ENCODE results near the gene TRIM5. TPM values are rescaled to one million over a fixed set of nuclear protein-coding genes. Genes with fewer than 3 reads are reported as not detected.
A peak's percentile ranks its signal among the peaks of the same experiment; 100 is the strongest.

TRIM5 gene
- total and polyA plus RNA-seq, 5 experiments from 2014 or later: 9.6 to 41.8 (median 10.4) TPM

DNA sequence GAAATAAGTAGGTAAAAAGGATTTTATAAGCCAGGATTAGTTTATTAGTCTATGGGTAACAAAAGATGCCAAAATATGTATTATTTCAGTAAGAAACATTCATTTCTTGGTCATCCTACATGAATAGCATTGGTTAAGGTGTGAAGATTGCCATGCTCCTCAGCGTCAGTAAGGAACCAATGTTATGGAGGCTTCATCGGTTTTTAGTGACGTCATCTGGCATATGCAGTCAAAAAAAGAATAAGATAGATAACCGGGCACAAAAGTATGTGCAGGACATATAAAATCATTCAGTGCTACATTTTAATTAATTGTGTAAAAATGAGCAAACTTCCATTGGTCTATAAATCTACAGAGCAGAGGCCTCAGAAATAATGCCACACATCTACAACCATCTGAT lies 29.4 kb downstream of the TRIM5 start:
- Mint-ChIP-seq H3K36me3 (peaks cover 10 to 18% (median 14%) of the 10 kb centered on the region in 3 donors), H3K9me3 (peaks cover 0 to 6% (median 0%) of the 10 kb centered on the region in 9 donors), H3K4me3 (no peak overlapping the region), H3K27ac (no peak overlapping the region), H3K4me1 (peaks cover 0 to 4% (median under 1%) of the 10 kb centered on the region in 4 donors), H3K27me3 (no peaks in the 10 kb centered on the region)
- POLR2A ChIA-PET: no interaction called here
- ATAC-seq (no peak), DNase-seq (no peak)

DNA sequence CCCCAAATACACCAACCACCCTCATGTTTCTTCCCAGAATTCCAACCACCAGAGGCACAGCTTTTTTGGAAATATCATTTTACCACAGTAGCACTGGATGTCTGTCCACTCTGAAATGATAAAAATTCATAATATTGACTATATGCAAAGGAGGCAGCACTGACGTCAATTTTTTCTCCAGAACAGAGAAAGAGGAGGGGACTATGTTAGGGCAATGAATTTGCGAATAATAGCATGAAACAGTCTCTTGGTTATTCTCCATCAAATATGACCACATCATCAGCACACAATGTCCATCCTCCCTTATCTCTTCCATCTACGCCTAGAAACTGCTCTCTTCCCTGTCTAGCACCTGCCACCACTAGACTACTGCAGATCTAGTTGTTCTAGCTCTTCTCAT lies 38.7 kb downstream of the TRIM5 start:
- POLR2A ChIA-PET: no interaction called here
- H3K4me3 Mint-ChIP-seq: no peak overlapping the region
- H3K36me3 Mint-ChIP-seq: peaks cover 7 to 43% (median 39%) of the 10 kb centered on the region in 3 donors
- DNase-seq: no peak
- no peaks in the 10 kb centered on the region for H3K27me3 Mint-ChIP-seq
- ATAC-seq: no peak
- H3K4me1 Mint-ChIP-seq: no peaks in the 10 kb centered on the region
- peaks cover 0 to 4% (median 0%) of the 10 kb centered on the region in 9 donors for H3K9me3 Mint-ChIP-seq
- H3K27ac Mint-ChIP-seq: peak overlapping the region in 1 of 10 donors; percentile 20

- Mint-ChIP-seq H3K9me3 (peaks cover 0 to 4% (median 0%) of the 10 kb centered on the region in 9 donors), H3K27ac (peak overlapping the region in 1 of 10 donors; percentile 11), H3K27me3 (no peaks in the 10 kb centered on the region), H3K4me3 (no peak overlapping the region), H3K4me1 (peaks cover 0 to under 1% (median 0%) of the 10 kb centered on the region in 4 donors), H3K36me3 (peaks cover 10 to 61% (median 50%) of the 10 kb centered on the region in 3 donors)
- POLR2A ChIA-PET: no interaction called here
- DNase-seq (no peak), ATAC-seq (no peak)
Measured at GRCh38 chr11:5643585-5643984, 41.3 kb downstream of the TRIM5 start.

- ATAC-seq: no peak
- H3K27ac Mint-ChIP-seq: no peak overlapping the region
- no peak overlapping the region for H3K4me3 Mint-ChIP-seq
- no peak for DNase-seq
- H3K36me3 Mint-ChIP-seq: peaks cover 19 to 95% (median 83%) of the 10 kb centered on the region in 3 donors
- POLR2A ChIA-PET: no interaction called here
- H3K9me3 Mint-ChIP-seq: peaks cover 0 to 4% (median 0%) of the 10 kb centered on the region in 9 donors
- peaks cover 0 to 10% (median 3%) of the 10 kb centered on the region in 4 donors for H3K4me1 Mint-ChIP-seq
- H3K27me3 Mint-ChIP-seq: no peaks in the 10 kb centered on the region
Measured at GRCh38 chr11:5639953-5640352, 44.9 kb downstream of the TRIM5 start.

DNA sequence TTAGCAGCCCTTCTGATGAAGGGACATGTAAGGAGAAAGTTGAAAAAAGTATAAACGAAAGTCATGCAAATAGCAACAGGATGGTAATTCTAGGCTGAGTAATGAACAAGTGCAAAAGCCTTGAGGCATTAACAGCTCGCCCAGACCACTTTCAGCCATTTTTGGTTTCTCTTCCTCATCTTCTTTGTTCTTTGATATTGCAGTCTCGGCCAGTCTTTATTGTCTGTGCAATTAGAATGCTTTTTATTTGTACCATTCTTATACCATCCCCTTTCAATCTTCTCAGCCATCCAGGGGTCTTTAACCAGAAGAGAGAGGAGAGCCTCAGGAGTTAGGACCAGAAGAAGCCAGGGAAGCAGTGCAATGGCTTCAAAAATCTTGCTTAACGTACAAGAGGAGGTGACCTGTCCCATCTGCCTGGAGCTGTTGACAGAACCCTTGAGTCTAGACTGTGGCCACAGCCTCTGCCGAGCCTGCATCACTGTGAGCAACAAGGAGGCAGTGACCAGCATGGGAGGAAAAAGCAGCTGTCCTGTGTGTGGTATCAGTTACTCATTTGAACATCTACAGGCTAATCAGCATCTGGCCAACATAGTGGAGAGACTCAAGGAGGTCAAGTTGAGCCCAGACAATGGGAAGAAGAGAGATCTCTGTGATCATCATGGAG lies 52.8 kb downstream of the TRIM5 start:
- POLR2A ChIA-PET: no interaction called here
- Mint-ChIP-seq H3K27ac (peak overlapping the region in 3 of 10 donors; percentile 5 to 69 (median 49)), H3K4me1 (peaks cover 19 to 57% (median 37%) of the 10 kb centered on the region in 4 donors), H3K4me3 (peak overlapping the region in 1 of 10 donors; percentile 62), H3K36me3 (peaks cover 24 to 57% (median 46%) of the 10 kb centered on the region in 3 donors), H3K27me3 (no peaks in the 10 kb centered on the region), H3K9me3 (no peaks in the 10 kb centered on the region)
- no peak for ATAC-seq
- no peak for DNase-seq

DNA sequence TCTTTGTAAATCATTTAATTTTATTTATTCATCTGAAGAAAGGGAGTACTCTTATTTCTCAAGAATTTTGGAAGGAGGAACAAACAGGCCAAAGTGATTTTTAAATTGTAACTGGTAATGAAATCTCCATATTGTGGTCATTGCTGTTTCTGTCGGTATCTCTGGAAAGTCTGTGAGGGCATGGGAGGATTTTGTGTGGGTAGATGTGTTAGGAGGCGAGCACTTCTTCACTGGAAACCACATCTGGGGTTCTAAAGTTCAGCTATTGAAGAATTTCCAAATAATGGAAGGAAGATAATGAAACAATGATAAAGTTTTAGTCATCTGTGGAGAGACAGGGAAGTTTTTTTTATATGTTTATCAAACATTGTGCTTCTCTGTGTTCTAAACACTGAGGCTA lies 53.5 kb downstream of the TRIM5 start:
- H3K4me3 Mint-ChIP-seq: no peak overlapping the region
- H3K4me1 Mint-ChIP-seq: peaks cover 22 to 64% (median 44%) of the 10 kb centered on the region in 4 donors
- H3K36me3 Mint-ChIP-seq: peaks cover 24 to 54% (median 40%) of the 10 kb centered on the region in 3 donors
- H3K27ac Mint-ChIP-seq: peak overlapping the region in 3 of 10 donors; percentile 27 to 69 (median 32)
- H3K27me3 Mint-ChIP-seq: no peaks in the 10 kb centered on the region
- DNase-seq: no peak
- no peaks in the 10 kb centered on the region for H3K9me3 Mint-ChIP-seq
- ATAC-seq: no peak
- POLR2A ChIA-PET: no interaction called here

GRCh38 chr11:5626196-5626595 lies 58.7 kb downstream of the TRIM5 start:
- Mint-ChIP-seq H3K9me3 (no peaks in the 10 kb centered on the region), H3K27me3 (no peaks in the 10 kb centered on the region), H3K4me1 (peaks cover 28 to 63% (median 57%) of the 10 kb centered on the region in 4 donors), H3K4me3 (peak overlapping the region; percentile 86 to 99 (median 90)), H3K36me3 (peaks cover 5 to 11% (median 9%) of the 10 kb centered on the region in 3 donors), H3K27ac (peak overlapping the region in 9 of 10 donors; percentile 56 to 99 (median 96))
- no peak for ATAC-seq
- DNase-seq: no peak
- POLR2A ChIA-PET: no interaction called here

DNA sequence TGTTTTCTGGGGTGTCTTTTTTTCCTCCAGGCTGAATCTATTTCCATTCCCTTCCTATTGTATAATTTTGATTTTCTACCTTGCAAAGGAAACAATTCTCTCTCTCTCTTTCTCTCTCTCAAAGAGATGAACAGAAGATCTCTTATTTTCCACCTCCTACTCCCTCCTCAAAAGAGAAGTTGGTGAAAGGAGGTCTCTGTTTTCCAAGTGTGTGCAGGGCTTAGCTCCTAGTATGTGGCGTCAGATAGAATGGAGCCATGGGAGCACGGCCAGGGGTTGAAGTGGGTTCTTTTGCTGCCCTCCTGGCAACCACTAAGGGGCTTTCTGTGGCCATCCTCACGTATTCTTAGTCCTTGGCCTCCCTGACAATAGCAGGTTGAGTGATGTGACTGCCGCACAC lies 59.6 kb downstream of the TRIM5 start:
- POLR2A ChIA-PET: interaction anchor here (0.6 kb wide), 1 partner anchor 75 kb away, joined by 4 read pairs; no protein-coding TSS in a partner anchor

DNA sequence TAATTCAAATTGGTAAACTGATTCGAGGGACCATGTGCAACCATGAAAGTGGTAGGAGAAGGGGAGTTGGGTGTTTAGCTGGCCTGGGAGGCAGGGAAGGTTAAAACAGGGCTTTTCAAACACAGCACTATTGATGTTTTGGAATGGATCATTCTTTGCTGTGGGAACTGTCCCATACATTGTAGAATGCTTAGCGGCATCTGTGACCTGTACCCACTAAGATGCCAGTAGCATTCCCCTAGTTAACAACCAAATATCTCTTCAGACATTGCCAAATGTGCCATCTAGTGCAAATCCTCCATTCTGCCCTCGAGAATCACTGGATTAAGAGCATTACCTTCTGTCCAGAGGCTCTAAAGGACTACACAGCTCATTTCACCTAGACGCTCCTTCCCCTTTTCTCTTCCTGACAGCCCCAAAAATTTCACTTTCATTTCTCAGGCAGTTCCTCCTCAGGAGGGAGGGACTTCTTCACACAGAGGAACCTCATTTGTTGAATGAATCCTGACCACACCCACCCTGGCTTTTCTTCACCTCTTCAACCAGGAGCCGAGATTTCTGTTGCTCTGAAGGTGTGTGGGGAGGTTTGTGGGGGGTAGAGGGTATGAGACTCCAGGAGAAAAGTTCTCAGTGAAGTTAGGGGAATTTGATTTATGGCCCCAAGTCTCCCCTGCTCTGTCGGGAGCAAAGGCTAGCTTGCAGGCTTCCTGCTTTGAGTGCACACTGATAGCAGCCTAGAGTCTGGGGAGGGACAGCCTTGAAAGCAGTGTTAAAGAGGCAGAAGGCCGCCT lies 60.2 kb downstream of the TRIM5 start, which contains the start of gene TRIM34:
TRIM34 (plus strand) TSS at position 513 of the 791 bp plus-strand sequence. CDS start 7,331 bp downstream, outside the sequence.
- ATAC-seq (peak; percentile 97 to 98), DNase-seq (peak; percentile 13 to 79 (median 62))
- H3K4me3 Mint-ChIP-seq: peak within 1 kb of the TSS; percentile 86 to 99 (median 90)
- H3K4me1 Mint-ChIP-seq: peaks cover 26 to 56% (median 50%) of the 10 kb centered on the region in 4 donors
- peaks cover 0 to 9% (median 9%) of the 10 kb centered on the region in 3 donors for H3K36me3 Mint-ChIP-seq
- no peaks in the 10 kb centered on the region for H3K9me3 Mint-ChIP-seq
- POLR2A ChIA-PET: interaction anchor here (0.6 to 1.3 kb wide), 3 partner anchors 60 to 75 kb away, joined by 4 read pairs; partner anchors contain the start of genes TRIM22 and TRIM5
- no peaks in the 10 kb centered on the region for H3K27me3 Mint-ChIP-seq
- H3K27ac Mint-ChIP-seq: peak within 1 kb of the TSS; percentile 91 to 99 (median 95)

More for the DNA sequence above, 59.6 kb downstream of the TRIM5 start:
- ATAC-seq (no peak), DNase-seq (no peak)
- Mint-ChIP-seq H3K4me1 (peaks cover 28 to 56% (median 52%) of the 10 kb centered on the region in 4 donors), H3K27me3 (no peaks in the 10 kb centered on the region), H3K9me3 (no peaks in the 10 kb centered on the region), H3K4me3 (peak overlapping the region; percentile 86 to 99 (median 90)), H3K36me3 (peaks cover under 1 to 11% (median 9%) of the 10 kb centered on the region in 3 donors), H3K27ac (peak overlapping the region; percentile 91 to 99 (median 95))

DNA sequence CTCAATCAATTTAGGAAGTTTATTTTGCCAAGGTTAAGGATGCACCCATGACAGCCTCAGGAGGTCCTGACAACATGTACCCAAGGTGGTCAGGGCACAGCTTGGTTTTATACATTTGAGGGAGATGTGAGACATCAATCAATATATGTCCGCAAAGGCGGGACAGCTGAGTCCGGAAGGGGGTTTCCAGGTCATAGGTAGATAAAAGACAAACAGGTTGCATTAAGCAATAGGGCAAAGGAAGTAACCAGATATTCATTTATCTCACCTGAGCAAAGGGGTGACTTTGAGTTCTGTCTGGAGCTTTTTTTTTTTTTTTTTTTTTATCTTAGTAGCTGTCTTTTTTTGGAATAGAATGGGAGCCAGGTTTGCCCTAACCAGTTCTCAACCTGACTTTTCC lies 62.1 kb downstream of the TRIM5 start:
- Mint-ChIP-seq H3K27me3 (no peaks in the 10 kb centered on the region), H3K27ac (peak overlapping the region in 3 of 10 donors; percentile 39 to 88 (median 76)), H3K36me3 (peaks cover 0 to 9% (median 9%) of the 10 kb centered on the region in 3 donors), H3K4me1 (peaks cover 22 to 46% (median 40%) of the 10 kb centered on the region in 4 donors), H3K9me3 (no peaks in the 10 kb centered on the region), H3K4me3 (peak overlapping the region in 8 of 10 donors; percentile 16 to 54 (median 38))
- no peak for DNase-seq
- no peak for ATAC-seq
- POLR2A ChIA-PET: interaction anchor here (0.7 kb wide), 1 partner anchor 68 kb away, joined by 6 read pairs; no protein-coding TSS in a partner anchor

- Mint-ChIP-seq H3K4me3 (no peak overlapping the region), H3K4me1 (peaks cover 14 to 33% (median 27%) of the 10 kb centered on the region in 4 donors), H3K36me3 (peaks cover 0 to 5% (median 5%) of the 10 kb centered on the region in 3 donors), H3K27ac (no peak overlapping the region), H3K27me3 (no peaks in the 10 kb centered on the region), H3K9me3 (no peaks in the 10 kb centered on the region)
- ATAC-seq (no peak), DNase-seq (no peak)
- POLR2A ChIA-PET: no interaction called here
Measured at GRCh38 chr11:5621580-5621979, 63.3 kb downstream of the TRIM5 start.

DNA sequence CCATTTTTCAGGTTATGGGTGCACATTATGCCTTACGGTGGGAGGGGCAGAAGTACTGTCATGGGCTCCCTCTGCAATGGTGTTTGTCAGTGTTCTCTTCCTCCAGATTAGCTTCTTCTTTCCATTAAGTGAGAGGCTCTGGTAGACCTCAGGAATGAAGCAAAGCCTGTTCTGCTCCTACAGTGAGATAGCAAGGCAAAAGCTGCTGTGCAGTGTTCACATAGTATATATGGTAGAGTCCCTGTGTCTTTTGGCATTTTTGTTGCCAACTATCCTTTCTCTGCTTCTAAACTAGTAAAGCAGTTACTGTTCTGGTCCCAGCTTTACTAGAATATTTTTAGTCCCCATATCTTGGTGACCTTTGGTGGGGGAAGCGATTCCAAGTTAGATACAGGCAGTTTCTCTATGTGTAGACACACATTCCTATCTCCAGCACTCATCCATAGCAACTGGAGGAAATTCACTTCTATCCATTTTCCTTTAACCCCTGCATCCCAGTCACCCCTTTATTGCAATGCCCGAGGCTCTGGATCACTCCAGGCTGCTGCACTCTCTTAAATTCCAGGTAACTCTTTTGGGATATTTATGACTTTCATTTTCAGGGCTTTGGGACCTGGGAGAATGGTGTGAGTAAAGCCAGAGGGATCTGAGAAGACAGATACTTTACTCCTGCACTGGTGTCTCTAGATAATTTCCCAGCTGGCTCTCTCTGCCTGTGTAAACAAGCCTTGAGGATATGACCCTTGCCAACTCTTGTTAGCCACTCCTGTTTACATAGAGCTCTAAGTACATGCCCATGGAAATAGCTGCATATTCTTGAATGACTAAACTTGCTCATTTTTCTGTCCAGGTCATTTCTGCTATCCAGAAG lies 64.0 kb downstream of the TRIM5 start:
- ATAC-seq (no peak), DNase-seq (no peak)
- H3K4me1 Mint-ChIP-seq: peaks cover 12 to 26% (median 20%) of the 10 kb centered on the region in 4 donors
- H3K36me3 Mint-ChIP-seq: peaks cover 0 to 5% (median 2%) of the 10 kb centered on the region in 3 donors
- POLR2A ChIA-PET: no interaction called here
- H3K27me3 Mint-ChIP-seq: no peaks in the 10 kb centered on the region
- no peaks in the 10 kb centered on the region for H3K9me3 Mint-ChIP-seq
- peak overlapping the region in 1 of 10 donors; percentile 13 for H3K27ac Mint-ChIP-seq
- no peak overlapping the region for H3K4me3 Mint-ChIP-seq
